K562 (cell line): Measurements from ENCODE around the gene SAMD10. TPM values are rescaled to one million over a fixed set of nuclear protein-coding genes. Genes with fewer than 3 reads are reported as not detected.

Experiments
- ATAC-seq: fragments of 200-7000 bp; cut with Tn5 transposase; 3 replicates; pipeline ENCODE4 v1.9.1; 2020; ENCODE audit warnings: moderate library complexity
- BruUV-seq: library from RNA; stranded (reverse); fragments of 400-500 nt; replicated peaks from 2 replicates; lab custom pipeline; 2021; lab: Mats Ljungman, UMichigan
- CTCF ChIA-PET: fragments of 300-600 bp; formaldehyde crosslinking; extraction: SDS; loops from one replicate; lab custom pipeline; 2021; ENCODE audit warnings: low intra/inter-chr PET ratio; lab: Yijun Ruan, JAX
- POLR2A ChIA-PET: fragments of 300-600, 350-650 bp; sonication (Branson Sonifier 250); formaldehyde crosslinking; extraction: SDS; loops from one replicate; lab custom pipeline; 2021; ENCODE audit warnings: antibody characterized with exemption, inconsistent platforms; lab: Yijun Ruan, JAX
- DNase-seq, 4 experiments: peaks; one replicate each; pipeline versions ENCODE4 v3.0.0 to v3.0.0-alpha.2; 2011 to 2018; ENCODE audit warnings: low spot score in 3 of 4, mixed read lengths in 3 of 4; ENCODE audit errors: extremely low read depth in 1 of 4
- FAIRE-seq: peaks from 2 replicates; lab custom pipeline; 2011; peaks lifted over from hg19 to GRCh38; lab: Jason Lieb, UNC
- H2AFZ ChIP-seq: 2 replicates; pipeline ENCODE4 v1.6.0; 2011; ENCODE audit warnings: low read depth, low read length, control low read depth, inconsistent platforms
- H3K27ac ChIP-seq: fragments of 200-600 bp; 3 replicates; pipeline ENCODE4 v1.8.0; 2011; ENCODE audit warnings: low read depth, mild to moderate bottlenecking, control low read depth, inconsistent platforms, low read length, moderate library complexity, mixed read lengths; ENCODE audit errors: extremely low read depth
- H3K27me3 ChIP-seq, 2 experiments: fragments of 300-600 bp in 1 of 2; 2 replicates in 1 of 2; 3 replicates in 1 of 2; pipeline versions ENCODE4 v1.6.0 to v1.8.0; 2011; ENCODE audit warnings: inconsistent platforms in 2 of 2, low read length in 2 of 2, mild to moderate bottlenecking in 1 of 2, mixed read lengths in 1 of 2, moderate library complexity in 1 of 2; ENCODE audit not compliant: control insufficient read depth in 2 of 2, insufficient read depth in 2 of 2
- H3K36me3 ChIP-seq: fragments of 300-600 bp; 3 replicates; pipeline ENCODE4 v1.8.0; 2011; ENCODE audit warnings: mild to moderate bottlenecking, low read length, inconsistent platforms; ENCODE audit not compliant: control insufficient read depth, insufficient read depth
- H3K4me1 ChIP-seq, 2 experiments: fragments of 200-600 bp in 1 of 2; replicated peaks in 1 of 2; 2 replicates in 1 of 2; 3 replicates in 1 of 2; pipeline versions ENCODE4 v1.5.1 to v1.8.0; 2011; ENCODE audit warnings: inconsistent platforms in 2 of 2, low read length in 2 of 2, mild to moderate bottlenecking in 1 of 2, mixed read lengths in 1 of 2, moderate library complexity in 1 of 2; ENCODE audit not compliant: control insufficient read depth in 2 of 2, insufficient read depth in 2 of 2
- H3K4me2 ChIP-seq: 2 replicates; pipeline ENCODE4 v1.6.1; 2011; ENCODE audit warnings: low read length, control low read depth, inconsistent platforms, mixed read lengths; ENCODE audit not compliant: insufficient read depth
- H3K4me3 ChIP-seq: fragments of 200-600 bp; sonication (generic), shearing (Covaris generic); 2 replicates; pipeline ENCODE4 v1.5.1; 2016; ENCODE audit warnings: control low read depth, inconsistent platforms
- H3K79me2 ChIP-seq: fragments of 200-600 bp; 3 replicates; pipeline ENCODE4 v1.8.0; 2011; ENCODE audit warnings: low read length, inconsistent platforms; ENCODE audit not compliant: control insufficient read depth, insufficient read depth
- H3K9ac ChIP-seq, 2 experiments: 2 replicates each; pipeline versions ENCODE4 v1.6.0 to v1.6.1; 2011; ENCODE audit warnings: low read depth in 2 of 2, low read length in 2 of 2, control low read depth in 1 of 2, inconsistent platforms in 1 of 2, mild to moderate bottlenecking in 1 of 2, mixed read lengths in 1 of 2; ENCODE audit not compliant: insufficient read depth in 1 of 2
- H3K9me1 ChIP-seq: one replicate; pipeline ENCODE4 v1.6.0; 2011; ENCODE audit warnings: inconsistent platforms, mild to moderate bottlenecking, low read length, moderate library complexity; ENCODE audit not compliant: control insufficient read depth, insufficient read depth
- H3K9me3 ChIP-seq: replicated peaks from 2 replicates; pipeline ENCODE4 v1.5.1; 2011; ENCODE audit warnings: low read depth, low read length, inconsistent platforms; ENCODE audit not compliant: control insufficient read depth, insufficient read depth
- H4K20me1 ChIP-seq: replicated peaks from 2 replicates; pipeline ENCODE4 v1.6.1; 2011; ENCODE audit warnings: low read length, inconsistent platforms, mixed read lengths; ENCODE audit not compliant: control insufficient read depth, insufficient read depth
- POLR2G ChIP-seq: fragments of 200-400 bp; formaldehyde crosslinking; IDR thresholded peaks from 2 replicates; pipeline ENCODE4 v1.6.1; 2017; ENCODE audit warnings: low read depth, mild to moderate bottlenecking, antibody characterized with exemption, low read length, moderate library complexity
- RB1 ChIP-seq: fragments of 450-650 bp; IDR thresholded peaks from 2 replicates; pipeline ENCODE4 v1.6.1; 2017; ENCODE audit warnings: low read depth, mild to moderate bottlenecking
- SRSF7 ChIP-seq: fragments of 200-400 bp; formaldehyde crosslinking; optimal IDR thresholded peaks from 2 replicates; pipeline ENCODE3; 2017; ENCODE audit warnings: mild to moderate bottlenecking, low read depth, low read length
- TGIF2 ChIP-seq: sonication (generic); formaldehyde crosslinking; IDR thresholded peaks from 2 replicates; pipeline ENCODE4 v1.8.1; 2022; ENCODE audit warnings: mild to moderate bottlenecking, missing genetic modification reagents, moderate library complexity
- ZNF431 ChIP-seq: sonication (generic); formaldehyde crosslinking; IDR thresholded peaks from 2 replicates; pipeline ENCODE4 v1.8.0; 2022; ENCODE audit warnings: mild to moderate bottlenecking, missing genetic modification reagents
- WGBS: fragments of 100-300 bp; shearing (Covaris generic); methylation state at CpG from one replicate; pipeline ENCODE4 v1.1.6; 2016; ENCODE audit warnings: low coverage, mixed read lengths; ENCODE audit not compliant: insufficient coverage; ENCODE audit errors: missing lambda C conversion rate; 5-methylcytosine and 5-hydroxymethylcytosine counted together
- in situ Hi-C: fragments of 300-500 bp; cut with MboI; formaldehyde crosslinking; loops from 4 replicates; pipeline ENCODE4 v1.15.0; 2018; ENCODE audit warnings: inconsistent platforms, mixed read lengths
- intact Hi-C: fragments of 100-400 bp; cut with micrococcal nuclease; formaldehyde crosslinking; loops from 2 replicates; pipeline ENCODE4 v1.14.2; 2022
- polyA plus RNA-seq, 8 experiments: library from polyadenylated mRNA; depleted of rRNA in 4 of 8; stranded (reverse) in 5 of 8; unstranded in 3 of 8; fragments of >200 nt; fragmentation: Nextera tagmentation in 2 of 8; fragmentation: Illumina TruSeq in 1 of 8; extraction: Ambion mirVana in 2 of 8; extraction: Trizol in 1 of 8; gene quantifications; 2 replicates each; pipeline versions ENCODE4 v1.2.1 to v1.2.3, GENCODE V29; 2011 to 2014; ENCODE audit warnings: inconsistent platforms in 1 of 8, missing spikeins in 1 of 8
- total RNA-seq, 7 experiments: library from RNA; depleted of rRNA in 6 of 7; stranded (reverse); fragments of >200 nt in 6 of 7; fragmentation: Illumina TruSeq in 2 of 7; extraction: Trizol in 2 of 7; gene quantifications; 2 replicates each; pipeline versions ENCODE4 v1.2.1 to v1.2.3, GENCODE V29; 2011 to 2021; ENCODE audit warnings: low replicate concordance in 1 of 7
- TF ChIP-seq, protein P1 (sequence below): fragments of 150-350 bp; IDR thresholded peaks from 2 replicates; pipeline ENCODE4 v1.6.1; 2014; ENCODE audit warnings: low read depth, mild to moderate bottlenecking, low read length, borderline replicate concordance

The SAMD10 gene
- total and polyA plus RNA-seq, 9 of the 15 experiments (the other 6 are each of a cell fraction or from before 2014, with no cell fraction given), result 0.37 to 15.2 (median 4.8) TPM

DNA sequence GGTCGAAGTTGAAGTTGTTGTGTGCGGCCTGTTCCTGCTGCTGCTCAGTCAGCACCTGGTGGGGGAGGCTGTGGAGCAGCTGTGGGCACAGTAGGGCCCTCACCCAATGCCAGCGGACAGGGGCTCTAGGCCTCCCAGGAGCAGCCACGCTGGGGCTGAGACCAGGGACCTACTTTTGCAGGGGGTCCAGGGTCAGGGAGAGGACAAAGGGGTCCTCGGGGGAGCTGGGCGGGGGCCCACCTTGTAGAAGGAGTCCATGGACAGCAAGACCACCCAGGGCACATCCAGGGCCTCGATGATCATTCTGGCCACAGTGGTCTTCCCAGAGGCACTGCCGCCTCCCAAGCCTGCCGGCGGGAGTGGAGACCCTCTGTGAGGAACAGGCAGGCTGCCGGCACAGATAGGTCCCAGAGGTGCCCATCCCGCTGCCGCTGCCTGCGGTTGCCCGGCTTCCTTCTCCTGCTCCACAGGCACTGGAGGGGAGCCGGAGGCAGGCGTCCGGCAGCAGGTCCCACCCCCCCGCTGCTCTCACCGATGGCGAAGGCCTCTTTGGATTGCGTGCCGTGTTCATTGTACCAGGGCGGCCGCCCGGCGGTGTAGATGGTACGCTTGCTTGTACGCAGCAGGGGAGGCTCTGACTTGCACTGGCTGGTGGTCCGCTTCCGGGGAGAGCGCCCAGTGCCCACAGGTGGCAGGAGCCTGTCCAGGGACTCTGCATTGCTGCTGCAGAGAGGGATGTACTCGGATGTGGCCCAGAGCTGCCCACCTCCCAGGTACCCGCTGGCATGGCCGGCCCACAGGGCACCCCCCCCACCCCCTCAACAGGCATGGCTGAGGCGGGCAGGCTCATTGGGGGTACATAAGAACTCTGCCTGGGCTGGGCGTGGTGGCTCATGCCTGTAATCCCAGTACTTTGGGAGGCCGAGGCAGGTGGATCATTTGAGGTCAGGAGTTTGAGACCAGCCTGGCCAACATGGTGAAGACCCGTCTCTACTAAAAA, 33.2 kb downstream of the SAMD10 start:
- Histone ChIP-seq H3K27me3 (no peaks in the 10 kb centered on the region), H3K4me3 (no peak overlapping the region), H3K36me3 (peaks cover 65% of the 10 kb centered on the region; the same call in 2 of the 3 replicates), H3K9me3 (no peaks in the 10 kb centered on the region), H3K4me2 (no peak overlapping the region), H4K20me1 (peaks cover 66% of the 10 kb centered on the region), H2AFZ (no peak overlapping the region), H3K9me1 (peaks cover 19% of the 10 kb centered on the region), H3K27ac (no peak overlapping the region), H3K79me2 (peaks cover 61% of the 10 kb centered on the region), H3K9ac (no peak overlapping the region; a peak in 1 of 4 replicates), H3K4me1 (peaks cover 26 to 90% of the 10 kb centered on the region in 2 experiments)
- no peak for ATAC-seq
- no peak for FAIRE-seq
- BruUV-seq, result no TSS peak
- ChIA-PET POLR2A (interaction anchor here (0.7 kb wide), 1 partner anchor 164 kb away, joined by 3 read pairs; no protein-coding TSS in a partner anchor), CTCF (no interaction called here)
- intact Hi-C loops, result no loop called here
- no peak for DNase-seq
- TF ChIP-seq POLR2G (peak; percentile 54), RB1 (no peak), TGIF2 (CRISPR knock-in tag) (no peak), ZNF431 (CRISPR knock-in tag) (no peak), SRSF7 (no peak)
- TF ChIP-seq, protein P1, sequence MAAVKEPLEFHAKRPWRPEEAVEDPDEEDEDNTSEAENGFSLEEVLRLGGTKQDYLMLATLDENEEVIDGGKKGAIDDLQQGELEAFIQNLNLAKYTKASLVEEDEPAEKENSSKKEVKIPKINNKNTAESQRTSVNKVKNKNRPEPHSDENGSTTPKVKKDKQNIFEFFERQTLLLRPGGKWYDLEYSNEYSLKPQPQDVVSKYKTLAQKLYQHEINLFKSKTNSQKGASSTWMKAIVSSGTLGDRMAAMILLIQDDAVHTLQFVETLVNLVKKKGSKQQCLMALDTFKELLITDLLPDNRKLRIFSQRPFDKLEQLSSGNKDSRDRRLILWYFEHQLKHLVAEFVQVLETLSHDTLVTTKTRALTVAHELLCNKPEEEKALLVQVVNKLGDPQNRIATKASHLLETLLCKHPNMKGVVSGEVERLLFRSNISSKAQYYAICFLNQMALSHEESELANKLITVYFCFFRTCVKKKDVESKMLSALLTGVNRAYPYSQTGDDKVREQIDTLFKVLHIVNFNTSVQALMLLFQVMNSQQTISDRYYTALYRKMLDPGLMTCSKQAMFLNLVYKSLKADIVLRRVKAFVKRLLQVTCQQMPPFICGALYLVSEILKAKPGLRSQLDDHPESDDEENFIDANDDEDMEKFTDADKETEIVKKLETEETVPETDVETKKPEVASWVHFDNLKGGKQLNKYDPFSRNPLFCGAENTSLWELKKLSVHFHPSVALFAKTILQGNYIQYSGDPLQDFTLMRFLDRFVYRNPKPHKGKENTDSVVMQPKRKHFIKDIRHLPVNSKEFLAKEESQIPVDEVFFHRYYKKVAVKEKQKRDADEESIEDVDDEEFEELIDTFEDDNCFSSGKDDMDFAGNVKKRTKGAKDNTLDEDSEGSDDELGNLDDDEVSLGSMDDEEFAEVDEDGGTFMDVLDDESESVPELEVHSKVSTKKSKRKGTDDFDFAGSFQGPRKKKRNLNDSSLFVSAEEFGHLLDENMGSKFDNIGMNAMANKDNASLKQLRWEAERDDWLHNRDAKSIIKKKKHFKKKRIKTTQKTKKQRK, result no peak
- in situ Hi-C loops, result no loop called here
- 93% methylated on average over 25 of the region's 39 CpGs for WGBS
